H54 (cell line): ENCODE results near the gene E4F1.

Experiments
- DNase-seq: peaks from one replicate; pipeline ENCODE4 v3.0.0; 2011; ENCODE audit warnings: low spot score, mixed read lengths; ENCODE audit not compliant: insufficient read length
- FAIRE-seq: peaks from 3 replicates; lab custom pipeline; 2011; peaks lifted over from hg19 to GRCh38; lab: Jason Lieb, UNC
- POLR2A ChIP-seq: IDR thresholded peaks from 2 replicates; pipeline ENCODE4 v1.6.1; 2011; ENCODE audit warnings: low read depth, mild to moderate bottlenecking, low read length

The E4F1 gene

GRCh38 chr16:2226918-2227317, 3.5 kb downstream of the E4F1 start:
- FAIRE-seq (no peak), DNase-seq (no peak)
- no peak for TF ChIP-seq POLR2A

- no peak for TF ChIP-seq POLR2A
- DNase-seq (no peak), FAIRE-seq (no peak)
These were observed 4.9 kb downstream of the E4F1 start for GRCh38 chr16:2228161-2228824.

GRCh38 chr16:2229091-2229490, 5.7 kb downstream of the E4F1 start:
- TF ChIP-seq POLR2A: no peak
- no peak for DNase-seq
- no peak for FAIRE-seq

- FAIRE-seq (no peak), DNase-seq (no peak)
- no peak for TF ChIP-seq POLR2A
These were observed 6.3 kb downstream of the E4F1 start for GRCh38 chr16:2229632-2230250.

- FAIRE-seq (no peak), DNase-seq (no peak)
- no peak for TF ChIP-seq POLR2A
These were observed 7.0 kb downstream of the E4F1 start for GRCh38 chr16:2230376-2230775.

GRCh38 chr16:2231016-2231931, 7.9 kb downstream of the E4F1 start:
- no peak for FAIRE-seq
- DNase-seq: no peak

GRCh38 chr16:2232094-2232990, 9.0 kb downstream of the E4F1 start:
- FAIRE-seq (no peak), DNase-seq (no peak)
- TF ChIP-seq POLR2A: no peak

More at GRCh38 chr16:2231016-2231931, 7.9 kb downstream of the E4F1 start:
- no peak for TF ChIP-seq POLR2A

- FAIRE-seq: no peak
- TF ChIP-seq POLR2A: no peak
- no peak for DNase-seq
These were observed 9.8 kb downstream of the E4F1 start for GRCh38 chr16:2233046-2233775.

GRCh38 chr16:2233872-2234812, 10.8 kb downstream of the E4F1 start:
- FAIRE-seq: no peak
- DNase-seq: no peak
- no peak for TF ChIP-seq POLR2A

GRCh38 chr16:2234813-2235170, 11.4 kb downstream of the E4F1 start:
- no peak for FAIRE-seq
- no peak for DNase-seq
- TF ChIP-seq POLR2A: no peak

- no peak for DNase-seq
- TF ChIP-seq POLR2A: no peak
- no peak for FAIRE-seq
These were observed 11.9 kb downstream of the E4F1 start for GRCh38 chr16:2235234-2235651.

- no peak for FAIRE-seq
- DNase-seq: no peak
- no peak for TF ChIP-seq POLR2A
These were observed 12.4 kb downstream of the E4F1 start for GRCh38 chr16:2235695-2236336.
